Body of pancreas (tissue), 4 donors: ENCODE measurements around the gene VPS35L. TPM values are rescaled to one million over a fixed set of nuclear protein-coding genes. Genes with fewer than 3 reads are reported as not detected.
A peak's percentile ranks its signal among the peaks of the same experiment; 100 is the strongest.

Experiments used
- ATAC-seq: fragments of 150-250 bp; one replicate; pipeline ENCODE4 v1.9.1; 2016
- DNase-seq, 4 donors: peaks; one replicate each; pipeline ENCODE4 v3.0.0-alpha.2; 2019
- H3K27ac ChIP-seq, 4 donors: fragments of 200-600 bp; sonication (generic); 1 replicate in 3 of 4; 2 replicates in 1 of 4; pipeline versions ENCODE4 v1.5.1 to v1.6.1; 2016 to 2019; ENCODE audit warnings: mild to moderate bottlenecking in 1 of 4, mixed read lengths in 1 of 4, moderate library complexity in 1 of 4
- H3K27me3 ChIP-seq, 2 donors: fragments of 200-600 bp; sonication (generic); one replicate each; pipeline ENCODE4 v1.6.0; 2016; ENCODE audit warnings: mild to moderate bottlenecking in 1 of 2
- H3K36me3 ChIP-seq, 2 donors: fragments of 200-600 bp; sonication (generic); replicated peaks in 1 of 2; 2 replicates each; pipeline ENCODE4 v1.5.1; 2016; ENCODE audit warnings: low read depth in 2 of 2; ENCODE audit not compliant: insufficient read depth in 1 of 2
- H3K4me1 ChIP-seq: fragments of 200-600 bp; sonication (generic); one replicate; pipeline ENCODE4 v1.6.0; 2016
- H3K4me3 ChIP-seq, 2 donors: fragments of 200-600 bp; sonication (generic); 1 replicate in 1 of 2; 2 replicates in 1 of 2; pipeline ENCODE4 v1.5.1; 2016 to 2019
- H3K9me3 ChIP-seq, 3 donors: fragments of 200-600 bp; sonication (generic); 1 replicate in 2 of 3; 2 replicates in 1 of 3; pipeline ENCODE4 v1.5.1; 2016
- POLR2A ChIP-seq, 3 donors: fragments of 450-650 bp; IDR thresholded peaks; one replicate each; pipeline ENCODE4 v1.6.1; 2016; ENCODE audit warnings: antibody characterized with exemption in 3 of 3, mild to moderate bottlenecking in 2 of 3
- WGBS, 2 donors: methylation state at CpG; one replicate each; pipeline ENCODE4 v1.1.5; 2017; 5-methylcytosine and 5-hydroxymethylcytosine counted together
- intact Hi-C: fragments of 100-400 bp; cut with DNase I; formaldehyde crosslinking; loops from one replicate; pipeline ENCODE4 v1.15.1; 2023
- total RNA-seq, 2 donors: library from RNA; depleted of rRNA; stranded (reverse); fragments of >200 nt; gene quantifications; one replicate each; pipeline ENCODE4 v1.1.0, GENCODE V29; 2016
- TF ChIP-seq, protein P1 (sequence below), 7 experiments: fragments of 450-650 bp in 4 of 7; fragments of 200-600 bp in 3 of 7; sonication (generic) in 3 of 7; IDR thresholded peaks; one replicate each; pipeline ENCODE4 v1.5.1; 2016 to 2019; ENCODE audit warnings: antibody characterized with exemption in 7 of 7

The VPS35L gene
- total RNA-seq, 2 donors from 2014 or later, result 25.4 to 31.6 TPM

DNA sequence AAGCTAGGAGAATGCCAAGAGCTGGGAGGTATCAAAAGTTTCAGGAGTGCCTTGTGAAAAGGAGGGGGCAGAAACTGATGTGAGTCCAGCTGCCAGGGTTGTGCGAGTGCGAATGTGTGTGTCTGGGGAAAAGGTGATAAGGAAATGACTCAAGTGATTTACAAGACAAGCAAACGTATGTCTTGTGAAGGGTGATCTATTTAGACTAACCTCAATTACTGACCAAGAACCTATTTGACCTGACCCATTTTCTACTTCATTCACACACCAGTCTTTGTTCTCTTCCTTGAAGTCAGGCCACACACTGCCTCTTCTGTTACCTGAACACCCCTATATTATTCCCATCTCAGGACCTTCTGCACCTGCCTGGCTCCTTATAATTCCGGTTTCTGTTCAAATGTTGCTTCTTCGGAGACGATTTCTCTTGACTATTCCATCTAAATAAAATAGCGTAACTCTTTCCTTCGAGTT, 34.6 kb upstream of the VPS35L start:
- H3K27me3 ChIP-seq, result no peaks in the 10 kb centered on the region
- peak in 1 of 4 donors; percentile 18 for DNase-seq
- H3K4me1 ChIP-seq, result peaks cover 37% of the 10 kb centered on the region
- H3K27ac ChIP-seq, result peak overlapping the region in 3 of 4 donors; percentile 88 to 98 (median 93)
- peak overlapping the region in 1 of 2 donors; percentile 82 for H3K4me3 ChIP-seq
- H3K9me3 ChIP-seq, result no peaks in the 10 kb centered on the region
- intact Hi-C loops, result no loop called here
- ATAC-seq, result no peak
- 1 to 2% methylated on average over 8 of the region's 8 CpGs for WGBS, 2 donors
- TF ChIP-seq, protein P1, sequence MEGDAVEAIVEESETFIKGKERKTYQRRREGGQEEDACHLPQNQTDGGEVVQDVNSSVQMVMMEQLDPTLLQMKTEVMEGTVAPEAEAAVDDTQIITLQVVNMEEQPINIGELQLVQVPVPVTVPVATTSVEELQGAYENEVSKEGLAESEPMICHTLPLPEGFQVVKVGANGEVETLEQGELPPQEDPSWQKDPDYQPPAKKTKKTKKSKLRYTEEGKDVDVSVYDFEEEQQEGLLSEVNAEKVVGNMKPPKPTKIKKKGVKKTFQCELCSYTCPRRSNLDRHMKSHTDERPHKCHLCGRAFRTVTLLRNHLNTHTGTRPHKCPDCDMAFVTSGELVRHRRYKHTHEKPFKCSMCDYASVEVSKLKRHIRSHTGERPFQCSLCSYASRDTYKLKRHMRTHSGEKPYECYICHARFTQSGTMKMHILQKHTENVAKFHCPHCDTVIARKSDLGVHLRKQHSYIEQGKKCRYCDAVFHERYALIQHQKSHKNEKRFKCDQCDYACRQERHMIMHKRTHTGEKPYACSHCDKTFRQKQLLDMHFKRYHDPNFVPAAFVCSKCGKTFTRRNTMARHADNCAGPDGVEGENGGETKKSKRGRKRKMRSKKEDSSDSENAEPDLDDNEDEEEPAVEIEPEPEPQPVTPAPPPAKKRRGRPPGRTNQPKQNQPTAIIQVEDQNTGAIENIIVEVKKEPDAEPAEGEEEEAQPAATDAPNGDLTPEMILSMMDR (IDR thresholded peaks at IDR 0.05), result no peak
- TF ChIP-seq POLR2A (IDR thresholded peaks at IDR 0.05), result no peak
- no peaks in the 10 kb centered on the region for H3K36me3 ChIP-seq

- TF ChIP-seq POLR2A (IDR thresholded peaks at IDR 0.05), result peak; percentile 79 to 91 (median 89)
- TF ChIP-seq, protein P1 (IDR thresholded peaks at IDR 0.05), result peak in 5 of 7 experiments; percentile 8 to 29 (median 27)
- Histone ChIP-seq H3K27me3 (no peaks in the 10 kb centered on the region), H3K27ac (peak within 1 kb of the TSS; percentile 79 to 98 (median 90)), H3K9me3 (no peaks in the 10 kb centered on the region), H3K4me3 (peak within 1 kb of the TSS; percentile 82 to 98), H3K36me3 (no peaks in the 10 kb centered on the region), H3K4me1 (peaks cover 37% of the 10 kb centered on the region)
- DNase-seq (peak; percentile 92 to 96 (median 94)), ATAC-seq (peak; percentile 86)
- whole genome bisulfite sequencing, 2 donors, result 0% methylated on average over 30 to 60 of the region's 62 CpGs
- intact Hi-C loops, result no loop called here
Observed at GRCh38 chr16:19521471-19522396, 33.8 kb upstream of the VPS35L start, which contains the start of gene GDE1. Gene GDE1, minus strand, starts transcription at chr16:19522098. Its CDS starts 134 bp downstream, at chr16:19521964.

DNA sequence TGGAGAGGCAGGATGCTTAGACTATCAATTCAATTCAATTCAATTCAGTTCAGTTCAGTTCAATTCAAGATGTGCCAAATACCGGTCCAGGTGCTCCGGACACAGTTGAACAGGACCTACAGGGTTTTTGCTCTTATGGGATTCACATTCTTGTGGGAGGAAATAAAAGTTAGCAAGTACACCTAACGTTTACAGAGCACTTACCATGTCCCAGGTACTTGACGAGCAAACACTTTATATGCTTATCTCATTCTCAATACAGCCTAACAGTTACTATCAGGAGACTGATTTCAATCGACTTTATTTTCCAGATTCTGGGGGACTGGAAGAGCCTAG, 33.1 kb upstream of the VPS35L start:
- Histone ChIP-seq H3K4me3 (no peak overlapping the region), H3K27me3 (no peaks in the 10 kb centered on the region), H3K9me3 (no peaks in the 10 kb centered on the region), H3K4me1 (peaks cover 37% of the 10 kb centered on the region), H3K36me3 (no peaks in the 10 kb centered on the region), H3K27ac (peak overlapping the region; percentile 79 to 98 (median 90))
- intact Hi-C loops, result no loop called here
- no peak for DNase-seq
- WGBS, 2 donors, result 15 to 20% methylated on average over 5 of the region's 5 CpGs
- TF ChIP-seq POLR2A (IDR thresholded peaks at IDR 0.05), result no peak
- TF ChIP-seq, protein P1 (IDR thresholded peaks at IDR 0.05), result no peak
- no peak for ATAC-seq

GRCh38 chr16:19522760-19523159, 32.7 kb upstream of the VPS35L start:
- H3K4me3 ChIP-seq, result no peak overlapping the region
- H3K9me3 ChIP-seq, result no peaks in the 10 kb centered on the region
- peaks cover 37% of the 10 kb centered on the region for H3K4me1 ChIP-seq
- DNase-seq (no peak), ATAC-seq (no peak)
- TF ChIP-seq POLR2A (IDR thresholded peaks at IDR 0.05), result no peak
- no peaks in the 10 kb centered on the region for H3K27me3 ChIP-seq
- no peak overlapping the region for H3K27ac ChIP-seq
- WGBS, 2 donors, result 81% methylated on average over 2 of the region's 2 CpGs
- H3K36me3 ChIP-seq, result no peaks in the 10 kb centered on the region
- intact Hi-C loops, result no loop called here

GRCh38 chr16:19523184-19523558, 32.3 kb upstream of the VPS35L start:
- 54 to 59% methylated on average over 18 of the region's 18 CpGs for WGBS, 2 donors
- intact Hi-C loops, result no loop called here
- Histone ChIP-seq H3K27ac (no peak overlapping the region), H3K4me1 (peaks cover 37% of the 10 kb centered on the region), H3K36me3 (no peaks in the 10 kb centered on the region), H3K27me3 (no peaks in the 10 kb centered on the region), H3K4me3 (no peak overlapping the region), H3K9me3 (no peaks in the 10 kb centered on the region)
- TF ChIP-seq, protein P1 (IDR thresholded peaks at IDR 0.05), result no peak
- TF ChIP-seq POLR2A (IDR thresholded peaks at IDR 0.05), result no peak
- ATAC-seq (no peak), DNase-seq (no peak)
